HEK293 (cell line): ENCODE data around the gene TTC32.

Experiments used
- CTCF ChIA-PET: fragments of 350-600 bp; formaldehyde crosslinking; extraction: SDS; loops from one replicate; lab custom pipeline; 2021; ENCODE audit warnings: antibody characterized with exemption; lab: Yijun Ruan, JAX
- POLR2A ChIA-PET: fragments of 300-600 bp; formaldehyde crosslinking; extraction: SDS; loops from one replicate; lab custom pipeline; 2020; ENCODE audit warnings: antibody characterized with exemption, inconsistent platforms; lab: Yijun Ruan, JAX
- H3K27ac ChIP-seq: fragments of 200-500 bp; sonication (Bioruptor generic); 2 replicates; pipeline ENCODE4 v1.5.1; 2014; ENCODE audit warnings: low read depth, low read length, control low read depth, inconsistent platforms; ENCODE audit errors: extremely low read depth
- H3K36me3 ChIP-seq, 2 experiments: fragments of 200-500 bp in 1 of 2; sonication (Bioruptor generic) in 1 of 2; 1 replicate in 1 of 2; 2 replicates in 1 of 2; pipeline ENCODE4 v1.5.1; 2014 to 2017; ENCODE audit warnings: inconsistent platforms in 2 of 2, low read length in 2 of 2; ENCODE audit not compliant: control insufficient read depth in 2 of 2, insufficient read depth in 1 of 2
- H3K4me1 ChIP-seq: fragments of 200-500 bp; sonication (Bioruptor generic); 2 replicates; pipeline ENCODE4 v1.5.1; 2014; ENCODE audit warnings: mild to moderate bottlenecking, low read length, inconsistent platforms; ENCODE audit not compliant: control insufficient read depth, insufficient read depth
- H3K4me3 ChIP-seq: 2 replicates; pipeline ENCODE4 v1.5.1; 2011; ENCODE audit warnings: low read depth, mild to moderate bottlenecking, control low read depth, low read length, moderate library complexity
- H3K9me3 ChIP-seq: fragments of 200-500 bp; sonication (Bioruptor generic); 2 replicates; pipeline ENCODE4 v1.5.1; 2014; ENCODE audit warnings: low read depth, low read length, inconsistent platforms; ENCODE audit not compliant: control insufficient read depth, insufficient read depth
- HIC1 ChIP-seq: fragments of 450-650 bp; formaldehyde crosslinking; IDR thresholded peaks from 2 replicates; pipeline ENCODE4 v1.5.1; 2016; ENCODE audit warnings: missing biosample characterization, missing genetic modification characterization
- INSM2 ChIP-seq: fragments of 450-650 bp; formaldehyde crosslinking; IDR thresholded peaks from 2 replicates; pipeline ENCODE4 v1.5.1; 2016; ENCODE audit warnings: missing biosample characterization, missing genetic modification characterization
- SP2 ChIP-seq: fragments of 450-650 bp; formaldehyde crosslinking; IDR thresholded peaks from 2 replicates; pipeline ENCODE4 v1.5.1; 2016; ENCODE audit warnings: missing biosample characterization, missing genetic modification characterization
- SP7 ChIP-seq: fragments of 450-650 bp; formaldehyde crosslinking; IDR thresholded peaks from 2 replicates; pipeline ENCODE4 v1.5.1; 2016; ENCODE audit warnings: missing biosample characterization, missing genetic modification characterization
- TRIM28 ChIP-seq: IDR thresholded peaks from 2 replicates; pipeline ENCODE4 v1.6.1; 2011; ENCODE audit warnings: low read length, control low read depth, borderline replicate concordance
- YY1 ChIP-seq: fragments of 450-650 bp; formaldehyde crosslinking; IDR thresholded peaks from 2 replicates; pipeline ENCODE4 v1.5.1; 2018; ENCODE audit warnings: missing biosample characterization, missing genetic modification characterization
- ZBTB17 ChIP-seq: fragments of 450-650 bp; formaldehyde crosslinking; IDR thresholded peaks from 2 replicates; pipeline ENCODE4 v1.5.1; 2016; ENCODE audit warnings: missing biosample characterization, missing genetic modification characterization
- ZBTB20 ChIP-seq: fragments of 450-650 bp; formaldehyde crosslinking; IDR thresholded peaks from 2 replicates; pipeline ENCODE4 v1.5.1; 2016; ENCODE audit warnings: missing biosample characterization, missing genetic modification characterization
- ZBTB48 ChIP-seq: fragments of 450-650 bp; formaldehyde crosslinking; IDR thresholded peaks from 2 replicates; pipeline ENCODE4 v1.5.1; 2016; ENCODE audit warnings: missing biosample characterization, missing genetic modification characterization
- ZNF211 ChIP-seq: fragments of 450-650 bp; formaldehyde crosslinking; IDR thresholded peaks from 2 replicates; pipeline ENCODE4 v1.5.1; 2016; ENCODE audit warnings: low read depth, missing biosample characterization, missing genetic modification characterization
- ZNF362 ChIP-seq: fragments of 450-650 bp; formaldehyde crosslinking; IDR thresholded peaks from 2 replicates; pipeline ENCODE4 v1.5.1; 2016; ENCODE audit warnings: missing biosample characterization, missing genetic modification characterization
- ZNF366 ChIP-seq: fragments of 450-650 bp; formaldehyde crosslinking; conservative IDR thresholded peaks from 2 replicates; pipeline ENCODE4 v1.5.1; 2016; ENCODE audit warnings: missing biosample characterization, missing genetic modification characterization
- ZNF555 ChIP-seq: fragments of 450-650 bp; formaldehyde crosslinking; conservative IDR thresholded peaks from 2 replicates; pipeline ENCODE4 v1.5.1; 2017; ENCODE audit warnings: missing biosample characterization, mild to moderate bottlenecking, missing genetic modification characterization, inconsistent platforms
- ZNF610 ChIP-seq: fragments of 450-650 bp; formaldehyde crosslinking; IDR thresholded peaks from 2 replicates; pipeline ENCODE4 v1.5.1; 2016; ENCODE audit warnings: missing biosample characterization, missing genetic modification characterization, borderline replicate concordance
- ZNF660 ChIP-seq: fragments of 450-650 bp; IDR thresholded peaks from 2 replicates; pipeline ENCODE4 v1.5.1; 2018; ENCODE audit warnings: missing biosample characterization, mild to moderate bottlenecking, missing genetic modification characterization
- TF ChIP-seq, protein P1 (sequence below): fragments of 450-650 bp; formaldehyde crosslinking; IDR thresholded peaks from 2 replicates; pipeline ENCODE4 v1.5.1; 2016; ENCODE audit warnings: missing biosample characterization, missing genetic modification characterization
- TF ChIP-seq, protein P2 (sequence below): fragments of 450-650 bp; formaldehyde crosslinking; IDR thresholded peaks from 2 replicates; pipeline ENCODE4 v1.5.1; 2016; ENCODE audit warnings: missing biosample characterization, missing genetic modification characterization, borderline replicate concordance
- TF ChIP-seq, protein P3 (sequence below): fragments of 450-650 bp; formaldehyde crosslinking; IDR thresholded peaks from 2 replicates; pipeline ENCODE4 v1.5.1; 2016; ENCODE audit warnings: missing biosample characterization, missing genetic modification characterization
- TF ChIP-seq, protein P4 (sequence below): fragments of 450-650 bp; formaldehyde crosslinking; IDR thresholded peaks from 2 replicates; pipeline ENCODE4 v1.5.1; 2016; ENCODE audit warnings: missing biosample characterization, missing genetic modification characterization

TTC32 gene

DNA sequence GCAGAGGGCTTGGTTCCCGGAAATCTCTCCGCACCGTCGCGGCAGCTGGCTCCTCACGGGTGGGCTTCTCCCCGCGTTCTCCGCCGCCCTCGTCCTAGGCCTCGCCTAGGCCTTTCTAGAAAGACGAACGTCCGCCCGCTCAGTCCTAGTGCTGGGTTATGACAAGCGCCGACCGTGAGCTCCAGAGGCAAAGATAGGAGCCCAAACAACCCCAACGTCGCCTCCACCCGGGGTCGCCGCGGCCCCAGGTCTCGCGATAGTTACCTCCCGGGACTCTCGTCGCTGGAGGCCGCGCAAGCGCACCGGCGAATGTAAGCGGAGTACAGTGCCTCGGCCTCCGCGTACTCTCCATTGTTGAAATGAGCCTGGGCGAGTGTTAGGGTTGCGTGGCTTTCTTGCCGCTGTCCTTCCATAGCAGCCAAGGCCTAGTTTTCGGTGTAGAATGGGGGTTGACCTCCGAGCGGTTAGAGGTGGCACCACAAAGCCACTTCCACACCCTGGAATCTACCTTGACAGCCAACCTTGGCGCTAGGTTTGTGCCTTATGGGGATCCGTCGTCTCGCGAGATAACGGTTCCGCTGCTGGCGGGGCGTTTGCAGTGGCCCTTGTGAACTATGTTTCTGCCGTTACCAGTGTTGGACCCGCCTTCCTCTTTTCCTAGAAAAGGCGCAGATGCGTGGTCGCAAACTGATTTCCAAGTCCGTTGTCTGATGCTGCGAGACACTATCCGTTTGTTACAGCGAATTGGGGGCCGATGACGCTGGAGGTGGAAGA lies at the start of gene TTC32:
TSS of gene TTC32 (minus strand) at position 542 of the 774 bp plus-strand sequence. CDS start at position 413, 129 bp downstream.
- Histone ChIP-seq H3K4me3 (peak within 1 kb of the TSS; percentile 93), H3K36me3 (no peaks in the 10 kb centered on the region), H3K4me1 (peaks cover 15% of the 10 kb centered on the region), H3K9me3 (no peaks in the 10 kb centered on the region), H3K27ac (peak within 1 kb of the TSS; percentile 82)
- ChIA-PET CTCF (interaction anchor here (0.9 kb wide), 1 partner anchor 9 kb away, joined by 5 read pairs; no protein-coding TSS in a partner anchor), POLR2A (interaction anchor here (1.0 kb wide), 3 partner anchors 11 to 41 kb away, joined by 3 to 4 read pairs (median 3); no protein-coding TSS in a partner anchor)
- TF ChIP-seq, protein P1, sequence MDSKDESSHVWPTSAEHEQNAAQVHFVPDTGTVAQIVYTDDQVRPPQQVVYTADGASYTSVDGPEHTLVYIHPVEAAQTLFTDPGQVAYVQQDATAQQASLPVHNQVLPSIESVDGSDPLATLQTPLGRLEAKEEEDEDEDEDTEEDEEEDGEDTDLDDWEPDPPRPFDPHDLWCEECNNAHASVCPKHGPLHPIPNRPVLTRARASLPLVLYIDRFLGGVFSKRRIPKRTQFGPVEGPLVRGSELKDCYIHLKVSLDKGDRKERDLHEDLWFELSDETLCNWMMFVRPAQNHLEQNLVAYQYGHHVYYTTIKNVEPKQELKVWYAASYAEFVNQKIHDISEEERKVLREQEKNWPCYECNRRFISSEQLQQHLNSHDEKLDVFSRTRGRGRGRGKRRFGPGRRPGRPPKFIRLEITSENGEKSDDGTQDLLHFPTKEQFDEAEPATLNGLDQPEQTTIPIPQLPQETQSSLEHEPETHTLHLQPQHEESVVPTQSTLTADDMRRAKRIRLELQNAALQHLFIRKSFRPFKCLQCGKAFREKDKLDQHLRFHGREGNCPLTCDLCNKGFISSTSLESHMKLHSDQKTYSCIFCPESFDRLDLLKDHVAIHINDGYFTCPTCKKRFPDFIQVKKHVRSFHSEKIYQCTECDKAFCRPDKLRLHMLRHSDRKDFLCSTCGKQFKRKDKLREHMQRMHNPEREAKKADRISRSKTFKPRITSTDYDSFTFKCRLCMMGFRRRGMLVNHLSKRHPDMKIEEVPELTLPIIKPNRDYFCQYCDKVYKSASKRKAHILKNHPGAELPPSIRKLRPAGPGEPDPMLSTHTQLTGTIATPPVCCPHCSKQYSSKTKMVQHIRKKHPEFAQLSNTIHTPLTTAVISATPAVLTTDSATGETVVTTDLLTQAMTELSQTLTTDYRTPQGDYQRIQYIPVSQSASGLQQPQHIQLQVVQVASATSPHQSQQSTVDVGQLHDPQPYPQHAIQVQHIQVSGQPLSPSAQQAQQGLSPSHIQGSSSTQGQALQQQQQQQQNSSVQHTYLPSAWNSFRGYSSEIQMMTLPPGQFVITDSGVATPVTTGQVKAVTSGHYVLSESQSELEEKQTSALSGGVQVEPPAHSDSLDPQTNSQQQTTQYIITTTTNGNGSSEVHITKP (tag by site-specific recombination) = peak; percentile 54; the same call in 1 of the 2 replicates
- 0 out of 2 replicates have a peak, but pooled peaks have one; percentile 19 for TF ChIP-seq ZNF366
- TF ChIP-seq, protein P2, sequence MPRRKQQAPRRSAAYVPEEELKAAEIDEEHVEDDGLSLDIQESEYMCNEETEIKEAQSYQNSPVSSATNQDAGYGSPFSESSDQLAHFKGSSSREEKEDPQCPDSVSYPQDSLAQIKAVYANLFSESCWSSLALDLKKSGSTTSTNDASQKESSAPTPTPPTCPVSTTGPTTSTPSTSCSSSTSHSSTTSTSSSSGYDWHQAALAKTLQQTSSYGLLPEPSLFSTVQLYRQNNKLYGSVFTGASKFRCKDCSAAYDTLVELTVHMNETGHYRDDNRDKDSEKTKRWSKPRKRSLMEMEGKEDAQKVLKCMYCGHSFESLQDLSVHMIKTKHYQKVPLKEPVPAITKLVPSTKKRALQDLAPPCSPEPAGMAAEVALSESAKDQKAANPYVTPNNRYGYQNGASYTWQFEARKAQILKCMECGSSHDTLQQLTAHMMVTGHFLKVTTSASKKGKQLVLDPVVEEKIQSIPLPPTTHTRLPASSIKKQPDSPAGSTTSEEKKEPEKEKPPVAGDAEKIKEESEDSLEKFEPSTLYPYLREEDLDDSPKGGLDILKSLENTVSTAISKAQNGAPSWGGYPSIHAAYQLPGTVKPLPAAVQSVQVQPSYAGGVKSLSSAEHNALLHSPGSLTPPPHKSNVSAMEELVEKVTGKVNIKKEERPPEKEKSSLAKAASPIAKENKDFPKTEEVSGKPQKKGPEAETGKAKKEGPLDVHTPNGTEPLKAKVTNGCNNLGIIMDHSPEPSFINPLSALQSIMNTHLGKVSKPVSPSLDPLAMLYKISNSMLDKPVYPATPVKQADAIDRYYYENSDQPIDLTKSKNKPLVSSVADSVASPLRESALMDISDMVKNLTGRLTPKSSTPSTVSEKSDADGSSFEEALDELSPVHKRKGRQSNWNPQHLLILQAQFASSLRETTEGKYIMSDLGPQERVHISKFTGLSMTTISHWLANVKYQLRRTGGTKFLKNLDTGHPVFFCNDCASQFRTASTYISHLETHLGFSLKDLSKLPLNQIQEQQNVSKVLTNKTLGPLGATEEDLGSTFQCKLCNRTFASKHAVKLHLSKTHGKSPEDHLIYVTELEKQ (tag by site-specific recombination) = no peak
- TF ChIP-seq, protein P3, sequence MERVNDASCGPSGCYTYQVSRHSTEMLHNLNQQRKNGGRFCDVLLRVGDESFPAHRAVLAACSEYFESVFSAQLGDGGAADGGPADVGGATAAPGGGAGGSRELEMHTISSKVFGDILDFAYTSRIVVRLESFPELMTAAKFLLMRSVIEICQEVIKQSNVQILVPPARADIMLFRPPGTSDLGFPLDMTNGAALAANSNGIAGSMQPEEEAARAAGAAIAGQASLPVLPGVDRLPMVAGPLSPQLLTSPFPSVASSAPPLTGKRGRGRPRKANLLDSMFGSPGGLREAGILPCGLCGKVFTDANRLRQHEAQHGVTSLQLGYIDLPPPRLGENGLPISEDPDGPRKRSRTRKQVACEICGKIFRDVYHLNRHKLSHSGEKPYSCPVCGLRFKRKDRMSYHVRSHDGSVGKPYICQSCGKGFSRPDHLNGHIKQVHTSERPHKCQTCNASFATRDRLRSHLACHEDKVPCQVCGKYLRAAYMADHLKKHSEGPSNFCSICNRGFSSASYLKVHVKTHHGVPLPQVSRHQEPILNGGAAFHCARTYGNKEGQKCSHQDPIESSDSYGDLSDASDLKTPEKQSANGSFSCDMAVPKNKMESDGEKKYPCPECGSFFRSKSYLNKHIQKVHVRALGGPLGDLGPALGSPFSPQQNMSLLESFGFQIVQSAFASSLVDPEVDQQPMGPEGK = 0 out of 2 replicates have a peak, but pooled peaks have one; percentile 11
- peak; percentile 44; the same call in 1 of the 2 replicates for TF ChIP-seq YY1 (tag by site-specific recombination)
- TF ChIP-seq TRIM28 = peak; percentile 94
- peak; percentile 52; the same call in 1 of the 2 replicates for TF ChIP-seq ZNF610 (tag by site-specific recombination)
- TF ChIP-seq ZBTB17 = peak; percentile 84
- peak; percentile 68; the same call in 1 of the 2 replicates for TF ChIP-seq SP7 (tag by site-specific recombination)
- peak; percentile 79; the same call in 1 of the 2 replicates for TF ChIP-seq ZNF660 (tag by site-specific recombination)
- TF ChIP-seq ZNF362 (tag by site-specific recombination) = no peak
- no peak for TF ChIP-seq ZNF211
- peak; percentile 52; the same call in 1 of the 2 replicates for TF ChIP-seq ZBTB48
- no peak for TF ChIP-seq ZNF555 (tag by site-specific recombination)
- TF ChIP-seq ZBTB20 (tag by site-specific recombination) = peak; percentile 50; the same call in 1 of the 2 replicates
- TF ChIP-seq INSM2 (tag by site-specific recombination) = 0 out of 2 replicates have a peak, but pooled peaks have one; percentile 32
- peak; percentile 66 for TF ChIP-seq SP2 (tag by site-specific recombination)
- TF ChIP-seq HIC1 (tag by site-specific recombination) = no peak
- TF ChIP-seq, protein P4, sequence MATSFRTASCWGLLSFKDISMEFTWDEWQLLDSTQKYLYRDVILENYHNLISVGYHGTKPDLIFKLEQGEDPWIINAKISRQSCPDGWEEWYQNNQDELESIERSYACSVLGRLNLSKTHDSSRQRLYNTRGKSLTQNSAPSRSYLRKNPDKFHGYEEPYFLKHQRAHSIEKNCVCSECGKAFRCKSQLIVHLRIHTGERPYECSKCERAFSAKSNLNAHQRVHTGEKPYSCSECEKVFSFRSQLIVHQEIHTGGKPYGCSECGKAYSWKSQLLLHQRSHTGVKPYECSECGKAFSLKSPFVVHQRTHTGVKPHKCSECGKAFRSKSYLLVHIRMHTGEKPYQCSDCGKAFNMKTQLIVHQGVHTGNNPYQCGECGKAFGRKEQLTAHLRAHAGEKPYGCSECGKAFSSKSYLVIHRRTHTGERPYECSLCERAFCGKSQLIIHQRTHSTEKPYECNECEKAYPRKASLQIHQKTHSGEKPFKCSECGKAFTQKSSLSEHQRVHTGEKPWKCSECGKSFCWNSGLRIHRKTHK (tag by site-specific recombination) = no peak
